GM21526 (cell line): ENCODE results near the gene MAP2.

Experiments used
- ATAC-seq: cut with Tn5 transposase; IDR thresholded peaks from one replicate; pipeline ENCODE4 v1.9.1; 2021; ENCODE audit warnings: moderate library complexity; ENCODE audit not compliant: unreplicated experiment, low FRiP score

The MAP2 gene

DNA sequence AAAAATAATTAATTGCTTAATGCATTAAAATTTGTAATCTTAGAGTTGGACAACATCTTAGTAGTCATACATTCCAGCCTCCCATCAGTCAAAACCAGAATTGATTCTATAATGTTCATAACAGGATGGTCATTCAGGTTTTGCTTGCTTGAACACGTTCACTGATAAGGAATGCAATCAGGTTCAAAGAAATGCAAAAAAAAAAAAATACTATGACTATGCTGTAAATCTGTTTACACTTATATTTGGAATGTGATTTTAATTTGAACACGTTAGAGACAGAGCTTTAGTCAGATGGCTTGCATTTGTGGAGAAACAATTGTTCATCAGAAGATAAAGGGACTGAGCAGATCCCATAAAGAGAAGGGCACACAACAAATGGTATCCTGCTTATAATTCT lies 216.5 kb downstream of the MAP2 start:
- ATAC-seq: no peak

DNA sequence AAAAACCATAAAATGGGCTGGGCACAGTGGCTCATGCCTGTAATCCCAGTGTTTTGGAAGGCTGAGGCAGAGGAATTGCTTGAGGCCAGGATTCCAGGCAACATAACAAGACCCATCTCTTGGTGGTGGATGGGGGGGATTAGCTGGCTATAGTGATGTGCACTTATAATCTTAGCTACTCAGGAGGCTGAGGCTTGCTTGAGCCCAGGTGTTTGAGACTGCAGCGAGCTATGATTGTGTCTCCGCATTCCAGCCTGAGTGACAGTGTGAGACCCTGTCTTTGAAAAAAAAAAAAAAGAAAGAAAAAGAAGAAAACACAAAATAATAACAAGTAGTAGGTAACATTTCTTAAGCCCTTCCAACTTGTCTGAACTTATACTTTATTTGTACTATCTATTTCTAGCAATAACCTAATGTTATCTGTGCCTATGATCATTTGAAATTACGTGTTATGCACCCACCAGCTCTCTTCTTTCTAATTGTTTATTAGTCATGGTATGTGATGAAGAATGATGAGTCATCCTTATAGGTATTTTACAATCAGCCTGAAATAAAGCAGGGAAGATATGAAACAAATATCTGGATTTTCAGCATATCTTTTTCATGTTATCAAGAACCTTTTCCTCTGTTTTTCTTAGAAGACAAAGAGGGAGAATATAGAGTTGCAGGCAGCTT lies 218.4 kb downstream of the MAP2 start:
- ATAC-seq: no peak

DNA sequence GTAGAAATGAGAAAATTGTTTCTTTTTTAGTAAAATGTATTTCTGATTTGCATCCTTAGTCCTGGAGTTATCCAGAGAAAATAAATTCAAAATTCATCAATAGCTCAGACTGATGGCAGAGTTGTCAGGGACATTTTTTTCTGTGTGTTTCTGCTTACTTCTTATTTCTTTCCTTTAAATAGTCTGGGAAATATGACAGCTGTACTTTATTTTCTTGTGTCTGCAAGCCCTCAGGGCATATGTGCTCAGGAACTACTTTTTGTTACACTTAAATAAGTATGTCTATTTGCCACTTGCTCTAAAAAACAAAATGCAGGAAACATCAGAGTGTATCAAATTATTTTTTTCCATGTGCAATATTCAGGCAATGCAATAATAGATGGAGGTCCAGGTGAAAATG lies 221.0 kb downstream of the MAP2 start:
- ATAC-seq: no peak

DNA sequence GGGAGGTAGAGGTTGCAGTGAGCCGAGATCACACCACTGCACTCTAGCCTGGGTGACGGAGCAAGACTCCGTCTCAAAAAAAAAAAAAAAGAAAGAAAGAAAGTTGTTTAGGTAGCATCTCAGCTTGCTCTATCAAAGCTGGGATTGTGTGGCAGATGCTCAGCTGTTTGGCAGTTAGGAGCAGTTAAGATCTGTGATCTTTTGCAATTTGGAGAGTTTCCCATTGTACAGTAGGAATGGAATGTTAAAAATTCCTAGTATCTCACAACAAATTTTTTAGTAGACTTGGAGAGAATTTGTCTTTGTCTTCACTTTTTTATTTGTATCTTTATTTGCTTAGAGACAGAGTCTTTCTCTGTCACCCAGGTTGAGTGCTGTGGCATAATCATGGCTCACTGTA lies 224.9 kb downstream of the MAP2 start:
- no peak for ATAC-seq

DNA sequence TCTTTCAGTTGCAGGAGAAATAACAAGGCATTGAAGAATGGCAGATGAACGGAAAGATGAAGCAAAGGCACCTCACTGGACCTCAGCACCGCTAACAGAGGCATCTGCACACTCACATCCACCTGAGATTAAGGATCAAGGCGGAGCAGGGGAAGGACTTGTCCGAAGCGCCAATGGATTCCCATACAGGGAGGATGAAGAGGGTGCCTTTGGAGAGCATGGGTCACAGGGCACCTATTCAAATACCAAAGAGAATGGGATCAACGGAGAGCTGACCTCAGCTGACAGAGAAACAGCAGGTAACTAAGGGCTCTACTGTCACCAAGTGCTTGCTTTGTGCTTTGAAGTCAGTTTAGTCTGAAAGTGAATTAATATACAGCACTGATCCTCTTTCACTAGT lies 229.3 kb downstream of the MAP2 start:
- ATAC-seq: no peak

DNA sequence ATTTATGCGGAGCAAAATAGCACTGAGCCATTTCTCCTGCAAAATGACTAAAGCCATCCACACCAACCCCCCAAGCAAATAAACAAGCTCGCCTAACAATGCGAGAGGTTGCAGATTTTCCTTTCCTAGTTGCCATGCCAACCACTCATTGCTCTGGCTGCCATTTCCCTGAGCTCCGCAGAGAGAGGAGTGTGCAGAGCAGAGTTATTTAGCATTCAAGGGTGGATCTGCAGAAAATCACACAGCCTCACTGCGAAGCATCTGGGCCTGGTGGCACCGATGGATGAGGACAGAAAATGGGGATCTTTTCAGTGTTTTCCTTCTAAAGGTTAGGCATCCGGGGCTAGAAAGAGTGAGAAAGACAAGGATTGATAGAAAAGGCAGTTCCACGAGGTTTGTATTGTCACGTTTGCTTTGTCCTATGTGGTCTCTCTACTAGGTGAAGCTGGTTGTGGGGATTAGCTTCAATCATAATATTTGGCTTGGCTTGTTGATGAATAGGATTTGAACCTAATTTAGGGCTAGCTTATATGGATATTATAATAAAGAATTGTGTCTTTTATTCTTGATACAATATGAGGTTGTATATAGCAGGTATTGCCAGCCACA lies 237.5 kb downstream of the MAP2 start:
- ATAC-seq: no peak

DNA sequence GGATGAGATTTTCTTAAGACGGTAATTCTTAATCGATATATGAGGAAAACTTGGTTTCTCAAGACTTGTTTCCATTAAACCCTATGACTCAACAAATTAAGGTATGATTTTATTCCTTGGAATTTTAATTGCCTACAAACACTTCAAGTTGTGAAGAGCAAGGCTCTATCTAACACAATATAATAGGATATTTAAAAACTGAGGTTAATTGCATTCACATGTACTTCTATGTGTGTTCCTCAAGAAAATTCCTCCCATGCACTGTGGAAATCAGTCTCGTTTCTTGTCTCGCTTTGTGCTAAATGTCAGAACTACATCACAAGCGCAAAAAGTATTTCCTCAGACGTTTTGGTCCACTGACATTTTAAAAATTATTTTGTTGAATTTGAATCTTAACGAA lies 238.2 kb downstream of the MAP2 start:
- no peak for ATAC-seq

DNA sequence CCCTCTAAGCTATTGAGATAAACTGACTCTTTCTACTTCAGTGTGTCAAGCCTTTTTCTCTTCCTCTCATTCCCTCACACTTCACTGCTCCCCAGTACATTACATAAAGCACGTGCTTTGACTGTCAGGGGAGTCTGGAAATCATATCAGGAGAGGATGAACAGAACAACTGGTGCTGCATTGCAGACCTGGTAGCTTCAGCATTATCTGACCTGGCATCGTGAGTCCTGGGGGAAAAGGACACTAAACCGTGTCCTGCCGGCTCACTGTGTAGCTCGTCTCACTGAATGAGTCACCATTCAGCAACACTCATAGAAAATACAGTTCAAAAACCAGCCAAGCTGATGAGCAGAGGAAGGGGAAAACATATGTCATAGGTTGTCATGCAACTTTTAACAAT lies 239.3 kb downstream of the MAP2 start:
- no peak for ATAC-seq

DNA sequence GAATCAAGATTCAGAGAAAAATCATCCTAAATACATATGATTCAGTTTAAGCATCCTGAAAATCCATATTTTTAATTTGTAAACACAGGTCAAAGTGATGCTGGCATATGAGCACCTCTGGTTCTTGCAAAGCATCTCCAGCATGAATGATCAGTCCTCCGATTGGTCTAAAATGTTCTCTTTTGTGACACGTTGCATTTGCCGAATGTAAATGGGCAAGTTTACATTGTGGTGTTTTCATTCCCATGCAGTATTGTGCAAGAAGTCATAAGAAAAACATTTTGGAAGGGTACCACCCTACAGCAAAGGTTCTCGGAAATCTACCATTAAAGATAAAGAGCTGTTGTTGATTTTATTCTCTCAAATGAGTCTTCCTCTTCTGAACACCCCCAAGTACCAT lies 239.8 kb downstream of the MAP2 start:
- no peak for ATAC-seq

DNA sequence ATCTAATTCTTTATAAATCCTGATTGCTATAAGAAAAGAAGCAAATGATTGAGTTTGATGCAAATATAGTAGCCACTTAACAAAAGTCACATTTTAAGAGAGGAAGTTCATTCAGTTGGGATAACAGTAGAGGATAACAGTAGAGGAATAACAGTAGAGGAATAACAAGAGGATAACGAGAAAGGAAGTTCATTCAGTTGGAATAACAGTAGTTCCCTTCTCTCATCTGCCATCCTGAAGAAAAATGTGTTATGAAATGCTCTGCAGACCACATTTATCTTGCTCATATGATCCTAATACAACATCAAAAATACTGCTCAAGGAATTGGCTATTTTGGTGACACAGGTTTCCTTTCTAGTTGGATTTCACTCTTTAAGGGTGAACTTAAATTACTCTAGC lies 242.4 kb downstream of the MAP2 start:
- no peak for ATAC-seq

DNA sequence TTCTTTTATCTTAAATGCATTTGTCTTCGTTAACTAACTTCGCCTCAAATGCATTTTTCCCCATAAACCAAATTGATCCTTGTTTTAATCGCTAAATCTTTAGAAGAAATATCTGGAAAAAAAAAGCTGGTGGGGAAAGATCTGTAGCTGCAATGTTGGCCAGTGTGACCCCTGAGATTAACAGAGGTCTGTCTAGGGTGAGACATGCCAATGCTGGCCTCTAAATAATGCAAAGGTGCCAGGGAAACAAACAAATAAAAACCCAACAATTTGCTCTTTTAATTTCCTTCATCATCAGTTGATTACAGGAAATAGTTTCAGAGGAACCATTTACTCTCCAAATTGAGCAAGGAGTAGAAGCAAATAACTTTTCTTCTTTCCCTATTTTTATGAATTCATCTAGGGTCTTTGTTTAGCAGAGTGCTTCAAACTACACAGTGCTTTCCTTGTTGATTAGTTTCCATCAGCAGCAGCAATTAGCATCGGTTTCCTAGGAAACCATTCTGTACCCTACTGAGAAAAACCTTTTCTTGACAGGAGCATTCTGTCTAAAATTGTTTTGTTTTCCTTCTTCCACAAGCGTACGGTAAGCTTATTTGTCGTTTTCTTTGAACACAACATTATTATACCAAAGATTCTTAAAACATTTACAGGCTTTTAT lies 247.3 kb downstream of the MAP2 start:
- ATAC-seq: no peak

DNA sequence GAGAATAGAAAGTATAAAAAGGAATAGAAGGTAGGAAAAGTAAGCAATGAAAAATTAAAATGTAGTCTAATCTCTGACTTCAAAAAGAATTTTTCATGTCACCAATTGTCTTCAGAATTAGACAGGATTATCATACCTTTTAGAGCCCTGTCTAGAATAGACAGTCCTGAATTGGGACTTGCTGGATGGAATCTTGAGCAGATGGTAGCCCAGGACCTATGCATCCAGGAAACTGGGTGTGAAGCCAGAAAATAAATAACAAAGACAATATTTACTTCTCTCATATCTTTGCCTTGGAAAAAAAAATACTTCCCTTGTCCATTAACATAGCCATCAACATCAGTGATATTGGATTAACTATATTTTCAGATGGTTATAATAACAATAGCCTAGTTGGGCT lies 250.0 kb downstream of the MAP2 start:
- ATAC-seq: no peak

DNA sequence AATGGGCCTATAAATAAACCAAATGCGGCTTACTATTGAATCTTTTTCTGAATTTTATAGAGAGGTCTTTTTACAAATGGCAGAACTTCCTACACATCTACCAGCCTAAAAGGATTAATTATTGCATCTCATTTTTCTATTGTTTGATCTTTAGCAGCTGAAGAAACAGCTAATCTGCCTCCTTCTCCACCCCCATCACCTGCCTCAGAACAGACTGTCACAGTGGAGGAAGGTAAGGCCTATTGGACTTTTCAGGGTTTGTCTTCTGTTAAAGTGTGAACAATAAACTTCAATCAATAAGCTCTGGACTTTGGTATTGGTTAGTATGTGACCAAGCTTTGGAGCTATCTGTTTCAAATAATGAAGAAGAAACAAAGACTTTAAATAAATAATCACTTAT lies 256.7 kb downstream of the MAP2 start:
- no peak for ATAC-seq

DNA sequence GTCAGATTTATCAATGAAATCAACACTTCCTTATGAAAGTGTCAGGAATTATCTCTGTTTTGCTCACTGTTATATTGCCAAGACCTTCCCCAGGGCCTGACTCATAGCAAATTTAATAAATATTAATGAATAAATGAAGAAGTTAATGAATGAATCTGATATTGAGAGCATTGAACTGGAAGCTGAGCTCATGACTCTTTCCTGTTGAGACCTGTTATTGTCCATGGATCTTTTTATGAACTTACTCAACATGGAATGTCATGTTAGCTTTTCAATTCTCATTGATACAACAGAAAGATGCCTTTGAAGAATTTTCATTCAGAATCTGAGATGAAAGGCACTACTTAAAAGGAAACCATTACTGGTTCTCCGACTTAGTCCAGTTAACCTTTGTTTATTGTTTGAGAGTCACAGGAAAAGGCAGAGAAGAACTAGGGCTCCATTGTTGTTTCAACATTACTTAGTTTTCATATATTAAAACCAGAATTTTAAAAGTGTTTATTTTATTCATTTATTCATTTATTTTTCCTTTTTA lies 257.4 kb downstream of the MAP2 start:
- ATAC-seq: no peak

DNA sequence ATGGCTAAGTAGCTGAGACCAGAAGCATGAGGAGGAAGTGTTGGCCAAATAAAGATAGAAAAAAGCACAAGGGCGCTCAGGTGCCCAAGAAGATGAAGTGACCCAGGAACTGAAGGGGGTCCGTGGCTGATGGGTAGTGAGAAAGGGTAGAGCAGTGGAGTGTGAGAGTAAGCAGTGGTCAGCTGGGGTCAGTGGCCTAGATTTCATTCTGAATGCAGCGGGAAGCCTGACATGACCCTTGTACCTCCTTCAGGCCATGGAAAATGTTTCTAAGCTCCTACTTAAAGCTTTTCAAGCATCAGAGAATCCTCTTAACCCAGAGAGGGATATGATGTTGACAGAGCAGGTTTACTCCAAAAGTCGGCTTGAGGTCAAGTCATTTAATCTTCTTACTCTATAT lies 258.8 kb downstream of the MAP2 start:
- no peak for ATAC-seq

DNA sequence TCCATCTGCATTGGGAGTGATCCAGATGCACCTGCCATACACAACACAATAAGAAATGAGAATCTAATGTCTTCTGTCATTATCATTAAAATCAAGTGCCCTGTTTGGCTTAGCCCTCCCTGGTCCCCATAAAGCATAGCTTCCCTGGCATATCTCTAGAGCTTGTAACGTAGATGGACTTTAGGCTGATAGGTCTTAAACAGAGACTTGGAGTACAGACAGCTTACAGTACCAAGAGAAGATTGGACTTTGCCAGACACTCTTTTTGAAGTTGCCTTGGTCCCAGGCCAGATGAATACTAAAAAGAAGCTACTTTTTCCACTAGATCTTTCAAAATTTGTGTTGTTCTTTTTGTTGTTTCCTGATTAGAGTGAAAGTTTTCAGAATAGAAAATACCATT lies 261.5 kb downstream of the MAP2 start:
- no peak for ATAC-seq

DNA sequence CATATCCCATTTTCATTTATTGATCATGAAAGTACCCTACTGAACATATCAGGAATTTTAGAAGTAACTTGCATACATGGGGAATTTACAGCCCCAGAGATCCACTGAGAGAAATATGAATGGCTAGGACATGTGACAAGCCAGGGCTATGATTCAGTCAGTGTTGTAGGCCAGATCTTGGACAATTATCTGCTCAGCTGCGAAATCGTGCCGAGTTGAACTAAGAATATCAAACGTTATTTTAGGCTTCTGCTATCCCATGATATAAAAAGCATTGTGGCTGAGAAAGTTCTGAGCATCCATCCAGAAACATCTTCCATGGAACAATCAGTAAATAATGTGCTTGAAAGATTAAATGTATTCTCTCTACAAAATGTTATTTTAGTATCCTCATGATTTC lies 262.1 kb downstream of the MAP2 start:
- ATAC-seq: no peak

DNA sequence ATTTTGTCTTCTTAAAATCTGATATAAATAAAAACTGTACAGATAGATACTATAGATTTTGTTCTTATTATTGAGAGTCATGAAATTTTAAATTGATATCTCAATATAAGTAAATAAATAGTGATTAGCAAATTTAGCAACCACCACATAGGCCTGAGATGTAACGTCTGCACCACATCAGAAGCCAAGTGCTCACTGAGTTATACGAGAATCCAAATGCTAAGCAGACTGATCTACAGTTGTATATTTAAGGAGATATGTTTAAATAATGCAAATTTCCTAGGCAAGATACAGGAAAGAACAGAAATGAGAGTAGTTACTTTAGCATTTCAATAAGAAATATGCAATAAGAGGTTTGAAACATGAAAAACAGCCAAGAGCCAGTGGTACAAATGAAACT lies 262.6 kb downstream of the MAP2 start:
- ATAC-seq: no peak

DNA sequence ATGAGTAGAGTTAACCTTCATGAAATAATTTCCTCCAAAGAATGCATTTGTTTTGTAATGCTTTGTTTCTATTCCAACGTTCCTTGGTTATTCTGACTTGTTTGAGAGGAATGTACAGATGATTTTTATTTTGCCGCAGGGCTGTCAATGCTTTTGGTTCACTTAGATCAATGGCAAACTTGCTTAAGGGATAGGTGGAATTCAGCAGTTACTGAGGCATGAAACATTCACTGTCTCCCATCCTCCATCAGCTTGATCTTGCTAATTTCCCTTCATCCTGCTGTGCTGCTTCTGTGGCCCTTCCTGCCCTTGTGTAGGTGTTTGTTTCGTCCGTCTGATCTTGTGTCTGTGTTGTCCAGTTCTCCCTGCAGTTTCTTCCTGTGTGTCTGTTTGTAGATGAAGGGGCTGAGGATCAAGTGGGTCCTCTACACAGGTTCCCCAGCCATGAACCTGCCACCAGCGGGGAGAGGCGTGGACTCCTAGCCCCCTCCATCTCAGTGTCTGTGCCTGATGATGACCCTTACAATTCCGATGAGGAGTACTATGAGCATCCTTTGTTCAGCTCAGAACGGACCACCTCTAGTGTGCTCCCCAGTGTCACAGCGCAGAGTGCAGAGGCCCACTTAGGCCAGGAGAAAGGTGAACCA lies 263.6 kb downstream of the MAP2 start:
- ATAC-seq: no peak

DNA sequence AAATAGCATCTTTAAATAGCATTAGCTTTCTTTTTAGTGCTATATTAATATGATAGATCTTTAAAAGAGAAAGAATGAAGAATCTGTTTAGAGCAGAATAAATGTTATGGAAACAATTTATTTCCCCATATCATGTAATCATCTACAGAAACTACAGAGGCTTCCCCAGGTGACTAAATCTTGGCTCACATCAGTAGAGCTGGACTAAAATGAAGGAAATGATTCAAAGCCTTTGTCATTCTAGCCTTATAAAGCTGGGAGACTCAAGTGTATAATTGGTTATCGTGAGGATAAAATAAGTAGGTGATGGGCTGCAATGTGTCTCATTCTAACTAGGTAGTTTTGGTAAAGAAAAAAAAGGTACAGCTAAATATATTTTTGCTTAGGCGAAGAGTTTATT lies 264.5 kb downstream of the MAP2 start:
- ATAC-seq: no peak

DNA sequence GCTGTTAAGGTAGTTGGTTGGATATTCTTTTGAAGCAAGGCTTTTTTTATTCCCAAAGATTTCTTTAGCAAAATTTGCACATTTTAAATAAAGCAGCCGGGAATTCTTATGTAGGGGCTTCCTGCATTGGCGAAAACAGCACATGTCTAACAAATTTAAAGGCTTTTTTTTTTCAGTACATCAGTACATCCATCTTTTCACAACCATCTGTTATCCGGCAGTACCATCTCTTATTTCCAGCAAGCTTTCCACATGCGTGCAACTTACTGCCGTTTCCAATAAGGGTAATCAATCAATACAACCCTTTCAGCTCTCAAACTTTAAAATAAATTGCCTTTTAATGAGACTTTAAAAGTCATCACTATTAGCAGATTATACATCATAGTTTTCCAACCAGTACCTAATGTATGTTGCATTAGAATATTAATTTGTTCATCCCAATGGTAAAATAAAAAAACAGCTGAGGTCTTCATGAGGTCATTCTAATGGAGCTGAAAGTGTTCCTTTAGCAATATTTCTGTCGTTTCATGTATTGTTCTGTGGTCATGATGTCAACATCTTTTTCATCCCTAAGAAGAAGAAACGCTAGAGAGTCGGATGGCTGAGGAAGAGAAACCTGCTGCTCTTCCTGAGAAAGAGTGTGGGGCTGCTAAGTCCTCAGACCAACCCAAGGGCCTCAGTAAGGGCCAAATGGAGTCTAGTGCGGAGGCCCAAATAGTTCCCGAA lies 266.3 kb downstream of the MAP2 start:
- ATAC-seq: no peak
